Thyroid gland (tissue), 4 donors: ENCODE results near the gene SBSN. TPM values are rescaled to one million over a fixed set of nuclear protein-coding genes. Genes with fewer than 3 reads are reported as not detected.

ENCODE experiments used
- DNase-seq, 2 donors: peaks; one replicate each; pipeline ENCODE4 v3.0.0-alpha.2; 2019
- H3K27ac ChIP-seq, 3 donors: fragments of 200-600 bp; sonication (generic); 1 replicate in 2 of 3; 2 replicates in 1 of 3; pipeline ENCODE4 v1.5.1; 2016 to 2019; ENCODE audit warnings: mild to moderate bottlenecking in 1 of 3, moderate library complexity in 1 of 3
- H3K27me3 ChIP-seq: fragments of 200-600 bp; sonication (generic); one replicate; pipeline ENCODE4 v1.5.1; 2019
- H3K36me3 ChIP-seq, 2 donors: fragments of 200-600 bp; sonication (generic); one replicate each; pipeline ENCODE4 v1.5.1; 2016 to 2019
- H3K4me1 ChIP-seq, 2 donors: fragments of 200-600 bp; sonication (generic); one replicate each; pipeline ENCODE4 v1.5.1; 2017 to 2019
- H3K4me3 ChIP-seq, 3 donors: fragments of 200-600 bp; sonication (generic); replicated peaks in 1 of 3; 1 replicate in 2 of 3; 2 replicates in 1 of 3; pipeline ENCODE4 v1.5.1; 2016; ENCODE audit warnings: mild to moderate bottlenecking in 1 of 3
- H3K9me3 ChIP-seq: fragments of 200-600 bp; sonication (generic); one replicate; pipeline ENCODE4 v1.5.1; 2017
- CTCF ChIP-seq, 6 experiments: fragments of 200-600 bp in 3 of 6; fragments of 450-650 bp in 3 of 6; sonication (generic) in 3 of 6; IDR thresholded peaks; one replicate each; pipeline ENCODE4 v1.5.1; 2016 to 2019; ENCODE audit warnings: antibody characterized with exemption in 6 of 6, mild to moderate bottlenecking in 2 of 6, inconsistent platforms in 1 of 6, moderate library complexity in 1 of 6
- POLR2A ChIP-seq, 2 donors: fragments of 450-650 bp; IDR thresholded peaks; one replicate each; pipeline ENCODE4 v1.6.1; 2017; ENCODE audit warnings: antibody characterized with exemption in 2 of 2, mild to moderate bottlenecking in 2 of 2, moderate library complexity in 1 of 2
- WGBS, 2 donors: methylation state at CpG; one replicate each; pipeline ENCODE4 v1.1.5; 2017; 5-methylcytosine and 5-hydroxymethylcytosine counted together
- intact Hi-C: fragments of 100-400 bp; cut with DNase I; formaldehyde crosslinking; loops from one replicate; pipeline ENCODE4 v1.15.1; 2023
- total RNA-seq, 4 donors: library from RNA; depleted of rRNA; stranded (reverse); fragments of >200 nt; gene quantifications; one replicate each; pipeline ENCODE4 v1.2.3, GENCODE V29; 2016

The SBSN gene
- total RNA-seq, 4 donors from 2014 or later: 1.2 TPM; not detected in 3

- TF ChIP-seq CTCF (IDR thresholded peaks at IDR 0.05): no peak
- TF ChIP-seq POLR2A (IDR thresholded peaks at IDR 0.05): no peak
- Histone ChIP-seq H3K4me1 (no peaks in the 10 kb centered on the region), H3K4me3 (no peak overlapping the region), H3K27ac (no peak overlapping the region), H3K27me3 (no peaks in the 10 kb centered on the region), H3K36me3 (no peaks in the 10 kb centered on the region), H3K9me3 (no peaks in the 10 kb centered on the region)
- DNase-seq: no peak
- 77 to 81% methylated on average over 10 to 12 of the region's 12 CpGs for WGBS, 2 donors
- intact Hi-C loops: no loop called here
These were observed 37.1 kb upstream of the SBSN start for GRCh38 chr19:35565016-35565856.

GRCh38 chr19:35563207-35563829 is 35.2 kb upstream of the SBSN start, which contains the start of gene ATP4A:
ATP4A (minus strand) TSS chr19:35563658; CDS start chr19:35563629, 29 bp downstream.
- H3K27me3 ChIP-seq: peaks cover 6% of the 10 kb centered on the region
- no peaks in the 10 kb centered on the region for H3K9me3 ChIP-seq
- H3K27ac ChIP-seq: no peak within 1 kb of the TSS
- peaks cover 2 to 5% of the 10 kb centered on the region in 2 donors for H3K4me1 ChIP-seq
- no peaks in the 10 kb centered on the region for H3K36me3 ChIP-seq
- intact Hi-C loops: no loop called here
- no peak within 1 kb of the TSS for H3K4me3 ChIP-seq
- TF ChIP-seq POLR2A (IDR thresholded peaks at IDR 0.05) (no peak), CTCF (IDR thresholded peaks at IDR 0.05) (no peak)
- WGBS, 2 donors: 72 to 79% methylated on average over 12 of the region's 15 CpGs
- DNase-seq: no peak

DNA sequence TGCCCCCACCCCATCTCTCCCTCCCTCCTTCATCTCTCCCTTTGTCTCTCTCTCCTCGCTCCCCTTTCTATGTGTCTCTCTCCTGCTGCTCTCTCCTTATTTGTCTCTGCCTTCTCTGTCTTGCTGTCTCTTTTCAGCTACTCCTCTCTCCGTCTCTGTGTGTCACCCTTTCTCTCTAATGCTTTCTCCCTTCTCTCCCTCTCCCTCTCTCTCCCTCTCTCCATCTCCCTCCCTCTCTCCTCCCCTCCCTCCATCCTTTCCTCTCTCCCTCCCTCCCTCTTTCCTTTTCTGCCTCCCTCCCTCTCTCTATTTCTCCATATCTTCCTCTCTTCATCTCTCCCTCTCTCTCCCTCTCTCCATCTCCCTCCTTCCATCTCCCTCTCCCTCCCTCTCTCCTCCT is 34.7 kb upstream of the SBSN start:
- intact Hi-C loops: no loop called here
- TF ChIP-seq CTCF (IDR thresholded peaks at IDR 0.05) (no peak), POLR2A (IDR thresholded peaks at IDR 0.05) (no peak)
- Histone ChIP-seq H3K4me3 (no peak overlapping the region), H3K9me3 (no peaks in the 10 kb centered on the region), H3K4me1 (peaks cover 6 to 10% of the 10 kb centered on the region in 2 donors), H3K36me3 (no peaks in the 10 kb centered on the region), H3K27ac (no peak overlapping the region), H3K27me3 (peaks cover 7% of the 10 kb centered on the region)
- 73 to 81% methylated on average over 2 of the region's 2 CpGs for WGBS, 2 donors
- DNase-seq: no peak

GRCh38 chr19:35562336-35562735 is 34.2 kb upstream of the SBSN start:
- Histone ChIP-seq H3K36me3 (no peaks in the 10 kb centered on the region), H3K27me3 (peaks cover 7% of the 10 kb centered on the region), H3K4me1 (peaks cover 6 to 15% of the 10 kb centered on the region in 2 donors), H3K9me3 (no peaks in the 10 kb centered on the region), H3K4me3 (no peak overlapping the region), H3K27ac (no peak overlapping the region)
- intact Hi-C loops: no loop called here
- WGBS, 2 donors: 63 to 66% methylated on average over 15 to 17 of the region's 17 CpGs
- TF ChIP-seq CTCF (IDR thresholded peaks at IDR 0.05) (no peak), POLR2A (IDR thresholded peaks at IDR 0.05) (no peak)
- DNase-seq: no peak

- intact Hi-C loops: no loop called here
- WGBS, 2 donors: 77 to 86% methylated on average over 6 of the region's 6 CpGs
- TF ChIP-seq CTCF (IDR thresholded peaks at IDR 0.05): no peak
- no peak for TF ChIP-seq POLR2A (IDR thresholded peaks at IDR 0.05)
These were observed 33.3 kb upstream of the SBSN start for GRCh38 chr19:35561436-35561835.

More at GRCh38 chr19:35561436-35561835, 33.3 kb upstream of the SBSN start:
- peaks cover 7% of the 10 kb centered on the region for H3K27me3 ChIP-seq
- H3K4me1 ChIP-seq: peaks cover 6 to 16% of the 10 kb centered on the region in 2 donors
- no peak for DNase-seq
- H3K36me3 ChIP-seq: no peaks in the 10 kb centered on the region
- H3K4me3 ChIP-seq: no peak overlapping the region
- no peaks in the 10 kb centered on the region for H3K9me3 ChIP-seq
- no peak overlapping the region for H3K27ac ChIP-seq
